LNCAP (cell line): ENCODE results near the gene ZNF474.

Experiments
- TF ChIP-seq, protein P1 (sequence below): fragments of 450-650 bp; IDR thresholded peaks from 2 replicates; pipeline ENCODE4 v1.5.1; 2017; ENCODE audit warnings: mild to moderate bottlenecking

The ZNF474 gene

GRCh38 chr5:122129306-122129705 lies at the start of gene ZNF474:
TSS of gene ZNF474 (plus strand) at chr5:122129546. CDS start at chr5:122151991, 22,445 bp downstream.
- TF ChIP-seq, protein P1, sequence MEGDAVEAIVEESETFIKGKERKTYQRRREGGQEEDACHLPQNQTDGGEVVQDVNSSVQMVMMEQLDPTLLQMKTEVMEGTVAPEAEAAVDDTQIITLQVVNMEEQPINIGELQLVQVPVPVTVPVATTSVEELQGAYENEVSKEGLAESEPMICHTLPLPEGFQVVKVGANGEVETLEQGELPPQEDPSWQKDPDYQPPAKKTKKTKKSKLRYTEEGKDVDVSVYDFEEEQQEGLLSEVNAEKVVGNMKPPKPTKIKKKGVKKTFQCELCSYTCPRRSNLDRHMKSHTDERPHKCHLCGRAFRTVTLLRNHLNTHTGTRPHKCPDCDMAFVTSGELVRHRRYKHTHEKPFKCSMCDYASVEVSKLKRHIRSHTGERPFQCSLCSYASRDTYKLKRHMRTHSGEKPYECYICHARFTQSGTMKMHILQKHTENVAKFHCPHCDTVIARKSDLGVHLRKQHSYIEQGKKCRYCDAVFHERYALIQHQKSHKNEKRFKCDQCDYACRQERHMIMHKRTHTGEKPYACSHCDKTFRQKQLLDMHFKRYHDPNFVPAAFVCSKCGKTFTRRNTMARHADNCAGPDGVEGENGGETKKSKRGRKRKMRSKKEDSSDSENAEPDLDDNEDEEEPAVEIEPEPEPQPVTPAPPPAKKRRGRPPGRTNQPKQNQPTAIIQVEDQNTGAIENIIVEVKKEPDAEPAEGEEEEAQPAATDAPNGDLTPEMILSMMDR: no peak

GRCh38 chr5:122081541-122081940 lies 47.8 kb upstream of the ZNF474 start:
- TF ChIP-seq, protein P1: no peak

DNA sequence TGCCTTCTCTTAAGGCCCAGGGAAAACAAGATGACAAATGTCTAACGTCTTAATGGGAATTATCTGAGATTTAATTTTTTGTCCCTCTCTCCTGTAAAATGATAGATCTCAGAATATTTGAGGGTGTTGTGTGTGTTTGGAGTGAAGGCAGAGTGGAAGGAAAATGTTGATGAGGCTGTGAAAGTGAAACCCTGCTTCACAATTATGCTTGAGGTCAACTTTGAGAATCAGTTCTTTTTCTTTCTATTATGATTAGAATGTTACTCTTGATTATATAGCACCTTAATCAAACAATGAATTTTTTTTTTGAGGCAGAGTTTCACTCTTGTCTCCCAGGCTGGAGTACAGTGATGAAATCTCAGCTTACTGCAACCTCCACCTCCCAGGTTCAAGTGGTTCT lies 45.8 kb upstream of the ZNF474 start:
- TF ChIP-seq, protein P1: no peak

DNA sequence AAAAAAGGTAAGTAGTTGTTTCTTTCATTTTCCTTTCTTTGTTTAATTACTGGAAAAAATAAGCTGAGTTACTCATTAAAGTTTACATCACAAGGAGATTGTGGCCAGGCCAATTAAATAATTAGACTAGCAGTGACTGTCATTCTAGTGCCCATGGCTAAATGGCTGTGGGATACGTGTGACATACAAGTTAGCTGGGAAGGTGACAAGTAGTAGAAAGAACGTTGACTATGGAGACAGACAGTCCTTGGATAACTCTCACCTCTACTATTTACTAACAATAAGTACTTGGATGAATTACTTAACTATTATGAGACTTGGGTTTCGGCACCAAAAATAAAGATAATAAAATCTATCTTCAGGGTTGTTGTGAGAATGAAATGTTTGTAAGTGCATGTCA lies 44.3 kb upstream of the ZNF474 start:
- TF ChIP-seq, protein P1: no peak

DNA sequence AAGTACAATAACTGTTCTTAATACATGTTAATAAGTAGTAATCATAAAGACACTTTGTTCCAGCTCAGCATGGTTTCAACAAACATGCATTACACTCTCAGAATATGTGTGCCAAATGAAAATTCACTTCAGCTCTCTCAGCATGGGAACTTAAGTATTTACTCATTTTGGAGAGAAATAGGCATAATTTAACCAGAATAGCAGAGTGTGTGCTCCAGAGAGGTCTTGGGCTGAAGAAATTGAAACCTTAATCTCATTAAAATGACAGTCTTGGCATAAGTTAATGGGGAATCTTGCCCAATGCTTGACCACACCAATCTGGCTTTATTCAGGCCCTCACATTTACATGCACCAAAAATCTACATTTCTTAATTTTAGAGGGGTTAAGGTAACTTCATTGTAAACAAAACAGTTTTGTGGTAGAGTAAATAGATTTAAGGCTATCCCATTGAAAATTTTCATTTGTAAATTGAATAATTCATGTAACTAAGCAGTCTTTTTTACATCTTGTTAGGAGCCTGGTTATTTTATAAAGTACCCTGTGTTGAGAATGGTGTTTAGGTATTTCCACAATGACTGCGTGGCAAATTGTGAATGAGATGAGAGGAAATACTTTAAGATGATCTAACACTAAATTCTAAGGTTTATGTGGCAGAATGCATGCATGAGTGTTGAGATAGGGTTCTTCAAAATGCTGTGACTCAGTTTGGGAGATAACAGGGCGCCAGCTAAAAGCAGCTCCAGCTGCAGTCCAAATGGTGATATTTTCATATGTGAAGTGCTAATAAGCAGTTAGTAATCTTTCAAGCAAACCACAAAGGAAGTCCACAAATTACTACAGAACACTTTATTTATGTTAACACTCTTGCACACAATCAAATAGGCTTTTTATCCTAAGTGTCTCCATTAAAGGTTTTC lies 40.0 kb upstream of the ZNF474 start:
- TF ChIP-seq, protein P1: no peak

DNA sequence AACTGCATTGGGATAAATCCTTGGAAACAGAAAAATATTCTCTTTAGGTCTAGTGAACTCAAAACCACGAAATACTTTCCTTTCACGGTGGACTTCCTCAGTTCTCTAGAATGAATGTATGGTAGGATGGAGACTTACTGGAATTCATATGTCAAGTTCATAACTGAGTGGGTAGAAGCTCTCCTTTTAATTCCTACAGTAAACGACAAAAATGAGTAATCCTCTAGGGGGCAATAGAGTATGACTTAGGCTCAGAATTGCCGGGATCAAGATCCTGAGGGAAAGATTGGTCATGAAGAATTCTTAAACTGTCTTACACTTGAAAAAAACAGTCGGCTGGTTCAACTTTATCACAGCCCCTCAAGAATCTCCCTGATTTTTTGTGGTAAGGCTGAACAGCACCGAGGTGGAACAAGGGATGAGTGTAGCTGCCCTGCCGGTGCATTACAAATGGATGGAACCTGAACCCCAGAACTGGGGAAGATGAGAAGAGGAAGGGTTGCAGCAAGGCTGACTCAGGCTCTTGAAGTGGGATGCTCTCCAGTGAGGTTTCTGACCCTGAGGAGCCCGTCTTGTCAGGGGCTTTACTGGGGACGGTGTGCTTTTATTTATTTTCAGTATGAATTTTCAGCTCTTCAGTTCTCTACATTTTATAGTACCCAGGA lies 37.3 kb upstream of the ZNF474 start:
- TF ChIP-seq, protein P1: peak; percentile 57

- TF ChIP-seq, protein P1: no peak
Observed at GRCh38 chr5:122093415-122094180, 35.7 kb upstream of the ZNF474 start.
